GM12865 (cell line): ENCODE data around the gene PPM1H.

ENCODE experiments used
- DNase-seq: peaks from one replicate; pipeline ENCODE4 v3.0.0; 2010; ENCODE audit warnings: low read depth
- H3K4me3 ChIP-seq: 2 replicates; pipeline ENCODE4 v1.5.1; 2011; ENCODE audit warnings: mild to moderate bottlenecking, low read depth, low read length, control low read depth
- CTCF ChIP-seq: IDR thresholded peaks from 2 replicates; pipeline ENCODE4 v1.5.1; 2011; ENCODE audit warnings: low read length, control low read depth, low read depth, inconsistent platforms; ENCODE audit not compliant: insufficient read depth; ENCODE audit errors: missing control alignments

Gene PPM1H

DNA sequence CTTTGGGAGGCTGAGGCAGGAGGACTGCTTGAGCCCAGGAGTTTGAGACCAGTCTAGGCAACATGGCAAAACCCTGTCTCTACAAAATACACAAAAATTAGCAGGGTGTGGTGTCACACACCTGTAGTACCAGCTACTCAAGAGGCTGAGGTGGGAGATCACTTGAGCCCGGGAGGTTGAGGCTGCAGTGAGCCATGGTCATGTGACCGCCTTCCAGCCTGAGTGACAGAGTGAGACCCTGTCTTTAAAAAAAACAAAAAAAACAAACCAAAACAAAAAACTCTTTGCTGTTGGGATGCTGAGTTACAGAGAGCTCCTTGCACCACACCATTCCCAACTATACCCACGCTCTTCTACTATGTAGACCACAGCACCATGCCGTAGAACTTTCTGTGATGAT lies 221.2 kb downstream of the PPM1H start:
- DNase-seq: no peak
- no peak overlapping the region for H3K4me3 ChIP-seq
- TF ChIP-seq CTCF: no peak

- no peak overlapping the region for H3K4me3 ChIP-seq
- no peak for DNase-seq
- TF ChIP-seq CTCF: no peak
Observed at GRCh38 chr12:62712681-62713573, 222.0 kb downstream of the PPM1H start.

DNA sequence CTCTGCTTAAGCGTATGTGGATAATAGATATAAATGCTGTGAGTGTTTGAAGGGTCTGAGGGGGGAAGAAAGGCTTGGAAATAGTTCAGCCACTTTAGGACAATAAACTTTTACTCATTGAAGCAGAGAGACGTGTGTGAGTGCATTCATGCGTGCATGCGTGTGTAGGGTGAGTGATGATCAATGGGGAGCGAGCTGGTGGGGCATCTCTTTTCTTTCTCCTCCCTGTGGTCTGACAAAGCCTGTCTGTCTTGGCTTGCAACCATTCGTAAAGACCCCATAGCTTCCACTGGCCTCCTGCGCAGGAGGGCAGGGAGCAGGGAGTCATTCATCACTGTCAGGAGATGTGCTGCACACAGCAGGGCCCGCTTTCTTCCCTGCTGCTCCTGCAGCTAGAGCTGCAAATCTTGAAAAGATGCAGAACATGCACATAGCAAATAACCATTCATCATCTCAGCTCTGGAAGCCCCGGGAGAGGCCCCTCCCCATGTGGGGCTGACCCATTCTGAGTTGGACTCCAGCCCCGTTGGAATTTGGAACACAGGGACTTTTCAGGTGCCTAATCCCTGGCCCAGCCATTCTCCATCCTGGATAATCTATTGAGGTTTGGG lies 223.2 kb downstream of the PPM1H start:
- no peak overlapping the region for H3K4me3 ChIP-seq
- TF ChIP-seq CTCF: no peak
- DNase-seq: no peak

- no peak overlapping the region for H3K4me3 ChIP-seq
- no peak for TF ChIP-seq CTCF
- DNase-seq: no peak
Observed at GRCh38 chr12:62709311-62709710, 225.6 kb downstream of the PPM1H start.

- no peak for TF ChIP-seq CTCF
- no peak for DNase-seq
- H3K4me3 ChIP-seq: no peak overlapping the region
Observed at GRCh38 chr12:62707939-62708338, 227.0 kb downstream of the PPM1H start.

DNA sequence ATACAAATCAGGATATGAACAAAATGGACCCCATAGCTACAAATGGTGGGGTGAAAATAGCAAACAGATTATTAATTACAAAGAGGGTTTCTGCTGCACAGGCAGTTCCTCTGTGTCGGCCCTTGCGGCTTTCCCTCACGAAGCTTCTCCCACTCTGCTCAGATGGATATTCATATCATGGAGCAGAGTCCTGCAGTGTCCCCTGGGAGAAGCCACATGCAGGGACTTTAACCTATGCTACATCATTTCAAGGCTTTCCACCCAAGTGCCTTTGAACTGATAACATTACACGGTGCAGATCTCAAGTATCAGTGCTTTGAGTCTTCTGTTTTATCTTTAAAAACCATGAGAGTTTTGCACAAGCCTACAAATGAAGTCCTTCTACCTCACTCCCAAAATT lies 229.1 kb downstream of the PPM1H start:
- no peak overlapping the region for H3K4me3 ChIP-seq
- TF ChIP-seq CTCF: no peak
- no peak for DNase-seq

- H3K4me3 ChIP-seq: no peak overlapping the region
- no peak for TF ChIP-seq CTCF
- DNase-seq: no peak
Observed at GRCh38 chr12:62703011-62703380, 232.0 kb downstream of the PPM1H start.
